H9 (cell line): ENCODE data around the gene NDST1. TPM values are rescaled to one million over a fixed set of nuclear protein-coding genes. Genes with fewer than 3 reads are reported as not detected.

Experiments used
- DNase-seq: peaks from one replicate; pipeline ENCODE4 v3.0.0-alpha.2; 2017
- H2AFZ ChIP-seq: one replicate; pipeline ENCODE4 v1.6.1; 2013; ENCODE audit warnings: mild to moderate bottlenecking, low read length, control low read depth, moderate library complexity
- H2AK5ac ChIP-seq: 2 replicates; pipeline ENCODE4 v1.6.1; 2013; ENCODE audit warnings: low read length, control low read depth, mixed read lengths; ENCODE audit not compliant: insufficient read length
- H2BK120ac ChIP-seq: one replicate; pipeline ENCODE4 v1.6.1; 2013; ENCODE audit warnings: low read depth, mild to moderate bottlenecking, low read length, control low read depth, inconsistent platforms; ENCODE audit not compliant: poor library complexity, severe bottlenecking
- H2BK12ac ChIP-seq: 2 replicates; pipeline ENCODE4 v1.6.1; 2013; ENCODE audit warnings: low read length, control low read depth, mixed read lengths, low read depth; ENCODE audit not compliant: insufficient read length
- H2BK15ac ChIP-seq: 2 replicates; pipeline ENCODE4 v1.6.1; 2013; ENCODE audit warnings: low read depth, low read length, control low read depth
- H2BK20ac ChIP-seq: one replicate; pipeline ENCODE4 v1.6.1; 2013; ENCODE audit warnings: low read depth, mild to moderate bottlenecking, low read length, control low read depth, inconsistent platforms; ENCODE audit not compliant: poor library complexity, severe bottlenecking
- H2BK5ac ChIP-seq: 2 replicates; pipeline ENCODE4 v1.6.1; 2013; ENCODE audit warnings: low read length, control low read depth, mixed read lengths; ENCODE audit not compliant: insufficient read length
- H3K14ac ChIP-seq: 2 replicates; pipeline ENCODE4 v1.6.1; 2013; ENCODE audit warnings: low read length, control low read depth; ENCODE audit not compliant: insufficient read depth
- H3K18ac ChIP-seq: 2 replicates; pipeline ENCODE4 v1.6.1; 2013; ENCODE audit warnings: low read depth, mild to moderate bottlenecking, mixed read lengths, low read length, control low read depth; ENCODE audit not compliant: insufficient read length
- H3K23ac ChIP-seq: 2 replicates; pipeline ENCODE4 v1.6.1; 2013; ENCODE audit warnings: low read length, control low read depth, mixed read lengths, low read depth; ENCODE audit not compliant: insufficient read length
- H3K23me2 ChIP-seq: 2 replicates; pipeline ENCODE4 v1.6.1; 2013; ENCODE audit warnings: low read depth, mild to moderate bottlenecking, mixed read lengths, low read length, control low read depth; ENCODE audit not compliant: insufficient read length, poor library complexity, severe bottlenecking
- H3K27ac ChIP-seq: 2 replicates; pipeline ENCODE4 v1.5.1; 2013; ENCODE audit warnings: low read length, control low read depth, mixed read lengths, low read depth; ENCODE audit not compliant: insufficient read length
- H3K27me3 ChIP-seq: 2 replicates; pipeline ENCODE4 v1.6.1; 2013; ENCODE audit warnings: low read length, control low read depth, inconsistent platforms; ENCODE audit not compliant: insufficient read depth
- H3K4ac ChIP-seq: 2 replicates; pipeline ENCODE4 v1.6.1; 2013; ENCODE audit warnings: low read depth, mild to moderate bottlenecking, control low read depth, inconsistent platforms, low read length, moderate library complexity
- H3K4me1 ChIP-seq: 2 replicates; pipeline ENCODE4 v1.6.1; 2013; ENCODE audit warnings: low read length, control low read depth, inconsistent platforms; ENCODE audit not compliant: insufficient read depth
- H3K4me2 ChIP-seq: 2 replicates; pipeline ENCODE4 v1.6.1; 2013; ENCODE audit warnings: low read length, control low read depth, mixed read lengths; ENCODE audit not compliant: insufficient read length, insufficient read depth
- H3K56ac ChIP-seq: 2 replicates; pipeline ENCODE4 v1.6.1; 2013; ENCODE audit warnings: low read depth, mild to moderate bottlenecking, mixed read lengths, low read length, control low read depth; ENCODE audit not compliant: insufficient read length
- H3K79me1 ChIP-seq: 2 replicates; pipeline ENCODE4 v1.6.1; 2013; ENCODE audit warnings: low read depth, mild to moderate bottlenecking, moderate library complexity, low read length, control low read depth, inconsistent platforms; ENCODE audit not compliant: insufficient read depth, poor library complexity, severe bottlenecking
- H3K79me2 ChIP-seq: 2 replicates; pipeline ENCODE4 v1.6.1; 2013; ENCODE audit warnings: low read length, control low read depth, inconsistent platforms; ENCODE audit not compliant: insufficient read depth
- H3K9ac ChIP-seq: 2 replicates; pipeline ENCODE4 v1.6.1; 2013; ENCODE audit warnings: low read length, control low read depth, mixed read lengths; ENCODE audit not compliant: insufficient read length; ENCODE audit errors: extremely low read depth
- H3K9me3 ChIP-seq: one replicate; pipeline ENCODE4 v1.6.1; 2013; ENCODE audit warnings: low read depth, low read length, inconsistent platforms; ENCODE audit not compliant: control insufficient read depth
- H3T11ph ChIP-seq: one replicate; pipeline ENCODE4 v1.6.1; 2013; ENCODE audit warnings: mild to moderate bottlenecking, low read length, control low read depth, inconsistent platforms
- H4K20me1 ChIP-seq: one replicate; pipeline ENCODE4 v1.6.1; 2013; ENCODE audit not compliant: control insufficient read depth, insufficient read length, insufficient read depth
- H4K5ac ChIP-seq: 2 replicates; pipeline ENCODE4 v1.6.1; 2013; ENCODE audit warnings: low read depth, mild to moderate bottlenecking, mixed read lengths, low read length, control low read depth; ENCODE audit not compliant: insufficient read length
- H4K8ac ChIP-seq: replicated peaks from 2 replicates; pipeline ENCODE4 v1.6.1; 2013; ENCODE audit warnings: low read length, control low read depth, mixed read lengths, low read depth; ENCODE audit not compliant: insufficient read length
- H4K91ac ChIP-seq: 2 replicates; pipeline ENCODE4 v1.6.1; 2013; ENCODE audit warnings: low read depth, mild to moderate bottlenecking, moderate library complexity, mixed read lengths, low read length, control low read depth; ENCODE audit not compliant: insufficient read length
- H3K27ac Mint-ChIP-seq, 3 experiments: 2 replicates in 2 of 3; 3 replicates in 1 of 3; pipeline ENCODE4 v1.8.0; 2020 to 2021; ENCODE audit warnings: mixed read lengths in 3 of 3, mild to moderate bottlenecking in 1 of 3, moderate library complexity in 1 of 3
- H3K27me3 Mint-ChIP-seq: 2 replicates; pipeline ENCODE4 v1.8.0; 2021; ENCODE audit warnings: low read depth, mild to moderate bottlenecking, moderate library complexity, mixed read lengths
- H3K36me3 Mint-ChIP-seq, 3 experiments: 2 replicates in 2 of 3; 3 replicates in 1 of 3; pipeline ENCODE4 v1.8.0; 2020 to 2021; ENCODE audit warnings: low read depth in 3 of 3, mixed read lengths in 3 of 3; ENCODE audit not compliant: insufficient read depth in 1 of 3
- H3K4me1 Mint-ChIP-seq, 2 experiments: 2 replicates each; pipeline ENCODE4 v1.8.0; 2020; ENCODE audit warnings: mixed read lengths in 2 of 2
- H3K4me3 Mint-ChIP-seq, 2 experiments: 2 replicates in 1 of 2; 3 replicates in 1 of 2; pipeline ENCODE4 v1.8.0; 2020 to 2021; ENCODE audit warnings: mild to moderate bottlenecking in 2 of 2, mixed read lengths in 2 of 2, moderate library complexity in 1 of 2
- H3K9me3 Mint-ChIP-seq, 2 experiments: 2 replicates in 1 of 2; 3 replicates in 1 of 2; pipeline ENCODE4 v1.8.0; 2020; ENCODE audit warnings: mild to moderate bottlenecking in 2 of 2, mixed read lengths in 2 of 2, moderate library complexity in 1 of 2
- CTCF ChIP-seq: fragments of 200-600 bp; sonication (generic); conservative IDR thresholded peaks from 3 replicates; pipeline ENCODE4 v1.8.0; 2021; ENCODE audit warnings: antibody characterized with exemption, mild to moderate bottlenecking
- WGBS: extraction: QIAGEN DNeasy Blood & Tissue Kit; methylation state at CpG from one replicate; pipeline ENCODE4 v1.1.7; 2013; ENCODE audit warnings: missing lambda C conversion rate, low lambda C conversion rate, mixed read lengths; ENCODE audit not compliant: insufficient read length; ENCODE audit errors: extremely low coverage; 5-methylcytosine and 5-hydroxymethylcytosine counted together
- total RNA-seq: library from RNA; stranded (reverse); gene quantifications from 2 replicates; pipeline ENCODE4 v1.2.1, GENCODE V29; 2021

NDST1 gene
- total RNA-seq, 1 experiment from 2014 or later: 65.5 TPM

GRCh38 chr5:150534811-150535210 lies 26.9 kb downstream of the NDST1 start:
- H3T11ph ChIP-seq: no peak overlapping the region
- no peak overlapping the region for H3K9ac ChIP-seq
- H3K79me2 ChIP-seq: no peaks in the 10 kb centered on the region
- H3K4ac ChIP-seq: no peak overlapping the region
- no peak overlapping the region for H3K27ac ChIP-seq
- no peaks in the 10 kb centered on the region for H3K79me1 ChIP-seq
- no peak overlapping the region for H3K18ac ChIP-seq
- TF ChIP-seq CTCF: no peak
- H2BK120ac ChIP-seq: no peak overlapping the region
- H2BK5ac ChIP-seq: no peak overlapping the region
- Mint-ChIP-seq H3K27ac (no peak overlapping the region), H3K4me3 (no peak overlapping the region), H3K27me3 (no peaks in the 10 kb centered on the region), H3K36me3 (peaks cover 46 to 75% (median 63%) of the 10 kb centered on the region in 3 experiments; a peak in 6 of 7 replicates), H3K9me3 (no peaks in the 10 kb centered on the region), H3K4me1 (peaks cover 22 to 24% of the 10 kb centered on the region in 2 experiments)
- no peak overlapping the region for H2AFZ ChIP-seq
- H3K23me2 ChIP-seq: no peaks in the 10 kb centered on the region
- H3K23ac ChIP-seq: no peak overlapping the region
- no peak overlapping the region for H3K14ac ChIP-seq
- H2BK12ac ChIP-seq: no peak overlapping the region
- no peak overlapping the region for H2BK20ac ChIP-seq
- H2AK5ac ChIP-seq: no peak overlapping the region
- H3K56ac ChIP-seq: no peak overlapping the region
- H4K5ac ChIP-seq: no peak overlapping the region
- no peaks in the 10 kb centered on the region; the same call in 1 of the 2 replicates for H3K4me1 ChIP-seq
- no peak overlapping the region for H4K91ac ChIP-seq
- no peak for DNase-seq
- H2BK15ac ChIP-seq: no peak overlapping the region
- no peaks in the 10 kb centered on the region for H3K27me3 ChIP-seq
- H4K20me1 ChIP-seq: no peaks in the 10 kb centered on the region
- WGBS: no CpG with 5 or more reads among the region's 9 CpGs
- H4K8ac ChIP-seq: no peak overlapping the region
- H3K4me2 ChIP-seq: no peak overlapping the region
- H3K9me3 ChIP-seq: no peaks in the 10 kb centered on the region
